ENCODE data around the gene DEPDC5. TPM values are rescaled to one million over a fixed set of nuclear protein-coding genes. Genes with fewer than 3 reads are reported as not detected.
A peak's percentile ranks its signal among the peaks of the same experiment; 100 is the strongest.

The DEPDC5 gene
- total and polyA plus RNA-seq, 9 of the 15 experiments (the other 6 are each of a cell fraction or from before 2014, with no cell fraction given): 2.3 to 12.3 (median 10.7) TPM

GRCh38 chr22:31753634-31754501 is at the start of gene DEPDC5 (continued):
- TF ChIP-seq TRIM25 (IDR thresholded peaks at IDR 0.05; ENCODE audit: borderline replicate concordance) (0 out of 2 replicates have a peak, but pooled peaks have one; percentile 40), NFXL1 (CRISPR knock-in tag; IDR thresholded peaks at IDR 0.05) (no peak), SRSF1 (IDR thresholded peaks at IDR 0.05; ENCODE audit: low read depth, low read length) (no peak), JUND (IDR thresholded peaks at IDR 0.05; ENCODE audit: borderline replicate concordance, low read depth, low read length) (no peak), JUND (tag; IDR thresholded peaks at IDR 0.05; ENCODE audit: borderline replicate concordance, low read depth, low read length) (no peak), ZNF592 (IDR thresholded peaks at IDR 0.05) (peak; percentile 5), ILK (tag; IDR thresholded peaks at IDR 0.05; ENCODE audit: borderline replicate concordance, low read depth) (no peak), TAL1 (IDR thresholded peaks at IDR 0.05) (no peak), ZNF830 (CRISPR knock-in tag; IDR thresholded peaks at IDR 0.05) (no peak), HLTF (IDR thresholded peaks at IDR 0.05) (no peak), POLR2H (tag; IDR thresholded peaks at IDR 0.05; ENCODE audit: low read depth) (peak; percentile 96), BRD4 (IDR thresholded peaks at IDR 0.05) (0 out of 2 replicates have a peak, but pooled peaks have one; percentile 51), KAT8 (IDR thresholded peaks at IDR 0.05; ENCODE audit: low read depth) (no peak), ZNF224 (CRISPR knock-in tag; IDR thresholded peaks at IDR 0.05) (no peak), HMG20A (CRISPR knock-in tag; conservative IDR thresholded peaks at IDR 0.05) (no peak)
- TF ChIP-seq, protein P1, sequence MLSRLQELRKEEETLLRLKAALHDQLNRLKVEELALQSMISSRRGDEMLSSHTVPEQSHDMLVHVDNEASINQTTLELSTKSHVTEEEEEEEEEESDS (CRISPR knock-in tag; IDR thresholded peaks at IDR 0.05): no peak
- TF ChIP-seq, protein P2, sequence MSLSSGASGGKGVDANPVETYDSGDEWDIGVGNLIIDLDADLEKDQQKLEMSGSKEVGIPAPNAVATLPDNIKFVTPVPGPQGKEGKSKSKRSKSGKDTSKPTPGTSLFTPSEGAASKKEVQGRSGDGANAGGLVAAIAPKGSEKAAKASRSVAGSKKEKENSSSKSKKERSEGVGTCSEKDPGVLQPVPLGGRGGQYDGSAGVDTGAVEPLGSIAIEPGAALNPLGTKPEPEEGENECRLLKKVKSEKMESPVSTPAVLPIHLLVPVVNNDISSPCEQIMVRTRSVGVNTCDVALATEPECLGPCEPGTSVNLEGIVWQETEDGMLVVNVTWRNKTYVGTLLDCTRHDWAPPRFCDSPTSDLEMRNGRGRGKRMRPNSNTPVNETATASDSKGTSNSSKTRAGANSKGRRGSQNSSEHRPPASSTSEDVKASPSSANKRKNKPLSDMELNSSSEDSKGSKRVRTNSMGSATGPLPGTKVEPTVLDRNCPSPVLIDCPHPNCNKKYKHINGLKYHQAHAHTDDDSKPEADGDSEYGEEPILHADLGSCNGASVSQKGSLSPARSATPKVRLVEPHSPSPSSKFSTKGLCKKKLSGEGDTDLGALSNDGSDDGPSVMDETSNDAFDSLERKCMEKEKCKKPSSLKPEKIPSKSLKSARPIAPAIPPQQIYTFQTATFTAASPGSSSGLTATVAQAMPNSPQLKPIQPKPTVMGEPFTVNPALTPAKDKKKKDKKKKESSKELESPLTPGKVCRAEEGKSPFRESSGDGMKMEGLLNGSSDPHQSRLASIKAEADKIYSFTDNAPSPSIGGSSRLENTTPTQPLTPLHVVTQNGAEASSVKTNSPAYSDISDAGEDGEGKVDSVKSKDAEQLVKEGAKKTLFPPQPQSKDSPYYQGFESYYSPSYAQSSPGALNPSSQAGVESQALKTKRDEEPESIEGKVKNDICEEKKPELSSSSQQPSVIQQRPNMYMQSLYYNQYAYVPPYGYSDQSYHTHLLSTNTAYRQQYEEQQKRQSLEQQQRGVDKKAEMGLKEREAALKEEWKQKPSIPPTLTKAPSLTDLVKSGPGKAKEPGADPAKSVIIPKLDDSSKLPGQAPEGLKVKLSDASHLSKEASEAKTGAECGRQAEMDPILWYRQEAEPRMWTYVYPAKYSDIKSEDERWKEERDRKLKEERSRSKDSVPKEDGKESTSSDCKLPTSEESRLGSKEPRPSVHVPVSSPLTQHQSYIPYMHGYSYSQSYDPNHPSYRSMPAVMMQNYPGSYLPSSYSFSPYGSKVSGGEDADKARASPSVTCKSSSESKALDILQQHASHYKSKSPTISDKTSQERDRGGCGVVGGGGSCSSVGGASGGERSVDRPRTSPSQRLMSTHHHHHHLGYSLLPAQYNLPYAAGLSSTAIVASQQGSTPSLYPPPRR (CRISPR knock-in tag; IDR thresholded peaks at IDR 0.05; ENCODE audit: borderline replicate concordance): no peak

Measured in K562 (cell line).